ENCODE data around the gene MRRF.

MRRF gene

DNA sequence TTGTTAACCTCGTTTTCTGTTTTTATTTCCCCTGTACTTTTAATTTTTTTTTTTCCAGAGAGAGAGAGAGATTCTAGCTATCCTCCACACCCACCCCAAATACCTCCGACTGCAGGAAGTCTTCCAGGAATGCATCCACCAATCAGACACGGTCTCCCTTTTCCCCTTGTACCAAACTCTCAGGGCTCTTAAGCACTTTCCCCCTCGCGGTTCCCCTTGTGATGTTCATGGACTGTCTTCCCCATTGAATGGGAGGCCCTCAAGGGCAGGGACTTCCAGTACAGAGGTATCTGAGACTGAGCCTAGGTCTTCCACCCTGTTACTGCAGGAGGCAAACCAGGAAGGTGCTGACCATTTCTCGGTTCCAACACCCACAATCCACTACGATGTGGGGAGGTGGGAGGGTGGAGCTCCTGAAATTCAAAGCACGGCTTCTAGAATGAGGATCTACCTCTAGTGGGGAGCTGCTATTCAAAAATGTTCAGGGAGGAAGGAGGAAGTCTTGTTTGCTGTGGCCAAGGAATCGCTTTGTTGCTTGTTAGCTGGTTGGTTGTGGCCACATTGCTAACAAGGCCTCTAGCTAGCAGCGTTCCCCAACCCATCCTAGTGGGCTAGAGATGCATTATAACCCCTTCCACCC lies 68.6 kb downstream of the MRRF start:
- no peak for DNase-seq

DNA sequence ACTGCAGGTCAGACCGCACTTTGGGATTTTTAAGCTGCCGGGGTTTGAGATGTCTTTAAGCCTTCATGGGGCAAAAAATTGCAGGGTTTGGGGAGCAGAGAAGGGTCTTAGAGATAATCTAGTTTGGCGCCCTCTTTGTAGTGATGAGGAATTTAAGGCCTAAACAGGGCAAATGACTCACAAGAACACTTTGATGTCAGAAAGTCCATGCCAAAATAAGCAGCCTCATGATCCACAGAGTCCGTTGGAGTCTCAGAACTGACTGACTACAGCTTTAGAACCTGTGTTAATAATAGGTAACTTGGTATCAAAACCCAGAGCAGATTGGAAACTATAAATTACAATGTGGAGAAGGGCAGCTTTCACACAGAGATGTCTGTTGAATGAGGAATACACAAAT lies 70.2 kb downstream of the MRRF start:
- no peak for DNase-seq

- DNase-seq = no peak
Measured at GRCh38 chr9:122336189-122336588, 71.5 kb downstream of the MRRF start.

- no peak for DNase-seq
Measured at GRCh38 chr9:122336866-122337555, 72.3 kb downstream of the MRRF start.

GRCh38 chr9:122337556-122337929 lies 72.9 kb downstream of the MRRF start:
- no peak for DNase-seq

DNA sequence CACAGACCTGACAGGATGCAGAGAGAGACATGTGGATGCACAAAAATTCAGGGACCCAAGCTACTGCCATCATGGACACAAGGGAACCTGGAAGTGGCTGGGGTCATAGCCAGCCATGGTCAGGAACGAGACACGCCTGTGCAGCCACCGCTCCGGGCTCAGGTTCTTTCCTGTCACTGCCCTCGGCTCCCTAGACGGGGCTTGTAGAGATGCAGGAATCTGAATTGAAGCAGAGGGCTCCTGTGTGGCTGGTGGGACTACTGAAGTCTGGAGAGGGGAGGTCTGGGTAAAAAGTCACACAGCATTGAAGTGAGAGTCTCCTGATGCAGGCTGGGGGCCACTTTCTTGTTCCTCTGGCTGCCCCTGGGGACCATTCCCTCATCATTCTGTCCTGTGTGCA lies 73.9 kb downstream of the MRRF start:
- DNase-seq = no peak

DNA sequence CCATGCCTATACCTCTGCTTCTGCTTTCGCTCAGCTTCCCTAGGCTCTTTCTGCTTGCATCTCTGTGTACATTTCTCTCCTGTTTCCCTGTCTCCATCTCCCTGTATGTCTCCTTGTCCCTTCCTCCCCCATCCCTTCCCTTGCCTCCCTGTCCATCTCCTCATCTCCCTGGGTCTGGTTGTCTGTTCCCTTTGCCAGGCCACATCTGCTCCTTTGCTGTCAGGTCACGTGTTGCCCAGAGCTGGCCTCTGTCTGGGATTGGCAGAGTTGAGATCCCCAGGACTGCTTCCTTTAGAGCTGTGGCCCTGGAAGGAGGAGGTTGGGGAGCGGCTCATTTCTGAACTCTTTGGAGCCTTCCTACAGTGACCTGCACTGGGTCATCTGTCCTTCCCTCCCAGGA lies 74.3 kb downstream of the MRRF start:
- DNase-seq = no peak

- no peak for DNase-seq
Measured at GRCh38 chr9:122339579-122339978, 74.9 kb downstream of the MRRF start.

DNA sequence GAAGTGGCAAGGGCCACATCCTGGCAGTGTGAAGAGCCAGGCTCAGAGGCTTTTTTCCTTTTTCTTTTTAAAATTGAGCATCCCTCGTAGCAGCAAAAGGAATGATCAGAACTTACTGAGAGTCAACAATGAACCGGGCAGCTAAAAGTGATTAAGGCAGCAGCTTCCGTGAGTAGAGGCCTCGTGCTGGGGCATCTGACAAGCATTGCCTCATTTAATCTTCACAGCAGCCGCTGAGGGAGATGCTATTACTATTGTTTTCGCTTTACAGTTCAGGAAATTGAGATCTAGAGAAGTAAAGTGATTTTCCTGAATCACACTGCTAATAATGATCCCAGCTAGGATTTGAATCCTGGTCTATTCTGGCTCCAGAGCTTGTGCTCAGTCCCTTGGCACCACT lies 75.5 kb downstream of the MRRF start:
- no peak for DNase-seq

GRCh38 chr9:122342323-122343050 lies 77.8 kb downstream of the MRRF start:
- no peak for DNase-seq

DNA sequence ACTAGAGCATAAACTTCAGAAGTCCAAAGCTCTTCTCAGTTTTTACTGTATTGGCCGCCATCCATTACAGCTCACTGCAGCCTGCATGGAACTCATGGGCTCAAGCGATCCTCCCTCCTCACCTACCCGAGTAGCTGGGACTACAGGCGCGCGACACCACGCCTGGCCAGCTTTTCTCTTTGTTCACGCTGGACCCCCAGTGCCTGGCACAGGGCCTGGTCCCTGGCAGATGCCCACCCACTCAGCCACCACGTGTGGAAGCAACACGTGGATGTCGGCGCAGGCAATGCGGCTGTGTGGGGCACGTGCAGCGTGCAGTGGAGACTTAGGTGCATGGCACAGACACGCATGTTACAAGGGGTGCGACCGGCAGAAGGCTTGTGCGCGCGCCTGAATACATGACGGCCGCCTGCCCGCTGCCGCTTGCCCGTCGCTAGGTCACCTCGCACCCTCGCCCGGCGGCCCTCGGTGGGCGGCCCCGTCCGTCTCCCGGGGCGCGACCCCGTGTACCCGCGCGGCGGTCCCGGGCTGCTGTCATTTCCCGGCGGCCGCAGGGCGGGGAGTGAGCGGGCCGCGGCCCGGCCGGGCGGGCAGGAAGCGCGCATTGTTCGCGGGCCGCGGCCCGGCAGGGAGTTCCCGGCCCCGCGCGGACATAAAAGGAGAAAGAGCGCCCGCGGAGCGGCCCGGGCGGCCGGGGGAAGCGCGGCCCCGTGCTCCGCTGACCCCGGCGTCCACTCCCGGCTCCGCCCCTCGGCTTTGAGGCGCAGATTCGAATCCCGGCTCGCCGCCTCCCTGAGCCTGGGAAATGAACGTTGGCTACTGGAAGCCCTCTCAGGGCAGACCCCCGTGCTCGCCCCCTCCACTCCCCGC lies 82.0 kb downstream of the MRRF start:
- no peak for DNase-seq

- DNase-seq = no peak
Measured at GRCh38 chr9:122347348-122348287, 82.9 kb downstream of the MRRF start.

- no peak for DNase-seq
Measured at GRCh38 chr9:122348288-122348777, 83.7 kb downstream of the MRRF start.

DNA sequence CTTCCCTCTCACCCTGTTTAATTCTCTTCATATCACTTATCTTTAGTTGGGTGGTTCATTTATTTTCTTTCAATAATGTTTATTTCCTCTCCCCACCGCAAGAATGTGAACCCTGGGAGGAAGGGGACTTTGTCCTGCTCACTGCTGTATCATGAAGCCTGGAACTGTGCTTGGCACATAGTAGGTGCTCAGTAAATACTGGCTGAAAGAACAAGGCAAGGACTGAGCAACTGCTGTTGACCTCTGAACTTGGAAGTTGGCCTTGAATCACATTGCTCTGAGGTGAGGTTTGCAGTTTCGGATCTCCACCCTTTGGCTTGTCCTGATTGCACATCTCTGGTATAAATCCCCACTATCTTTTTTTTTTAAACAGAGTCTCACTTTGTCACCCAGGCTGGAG lies 84.1 kb downstream of the MRRF start:
- no peak for DNase-seq

- no peak for DNase-seq
Measured at GRCh38 chr9:122349201-122349600, 84.5 kb downstream of the MRRF start.

GRCh38 chr9:122350577-122351355 lies 86.1 kb downstream of the MRRF start:
- peak; percentile 61 for DNase-seq

DNA sequence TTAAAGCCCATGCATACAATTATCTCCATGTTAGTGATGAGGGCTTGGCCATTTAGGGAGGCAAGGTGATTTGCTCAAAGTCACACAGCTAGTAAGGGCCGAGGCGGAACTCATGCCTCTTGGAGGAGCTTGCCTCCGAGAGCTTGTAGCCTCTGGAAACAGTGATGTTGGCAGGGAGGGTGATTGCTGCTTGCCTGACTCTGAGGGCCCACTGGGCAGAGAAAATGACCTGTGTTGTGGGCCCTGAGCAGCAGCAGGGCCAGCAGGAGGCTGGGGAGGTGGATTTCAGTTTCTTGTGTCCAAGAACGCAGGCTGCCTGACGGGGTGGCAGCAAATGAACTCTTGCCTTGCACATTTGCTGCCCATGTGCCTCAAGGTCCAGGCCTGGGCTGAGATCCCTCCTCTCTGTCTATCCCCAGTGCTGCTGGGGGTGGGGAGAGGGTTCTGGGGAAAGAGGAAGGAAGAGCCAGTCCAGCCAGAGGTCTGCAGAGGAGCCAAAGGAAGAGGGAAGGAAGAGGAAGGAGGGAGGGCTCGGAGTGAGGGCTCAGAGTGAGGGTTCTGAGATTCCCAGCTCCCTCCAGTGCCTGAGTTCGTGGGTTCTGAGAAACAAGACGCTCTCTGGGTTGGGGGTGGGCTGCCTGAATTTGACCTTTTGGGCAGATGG lies 90.0 kb downstream of the MRRF start:
- DNase-seq = no peak

DNA sequence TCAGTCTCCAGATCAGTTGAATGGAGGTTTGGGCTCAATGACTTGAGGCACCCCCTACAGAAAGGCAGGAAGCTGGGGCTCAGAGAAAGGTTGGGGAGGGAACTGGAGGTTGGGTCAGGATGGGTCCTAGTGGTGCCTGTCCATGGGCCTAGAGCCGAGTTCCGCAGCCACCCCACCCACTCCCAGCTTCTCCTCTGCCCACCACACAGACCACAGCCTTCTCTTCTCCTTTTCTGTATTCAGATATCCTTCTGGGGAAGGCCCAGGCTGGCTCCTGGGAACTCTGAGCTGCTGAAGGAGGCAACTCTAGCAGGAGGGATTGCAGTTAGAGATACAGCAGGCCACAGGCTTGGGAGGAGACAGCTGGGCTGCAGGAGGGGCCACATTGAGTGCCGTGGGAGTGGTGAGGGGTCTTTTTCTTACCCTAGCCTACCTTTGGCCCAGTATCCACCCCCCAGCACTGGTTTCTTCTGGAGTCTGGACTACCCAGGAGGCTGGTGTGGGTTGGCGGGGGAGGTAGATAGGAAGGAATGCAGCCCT lies 90.7 kb downstream of the MRRF start:
- DNase-seq = no peak

DNA sequence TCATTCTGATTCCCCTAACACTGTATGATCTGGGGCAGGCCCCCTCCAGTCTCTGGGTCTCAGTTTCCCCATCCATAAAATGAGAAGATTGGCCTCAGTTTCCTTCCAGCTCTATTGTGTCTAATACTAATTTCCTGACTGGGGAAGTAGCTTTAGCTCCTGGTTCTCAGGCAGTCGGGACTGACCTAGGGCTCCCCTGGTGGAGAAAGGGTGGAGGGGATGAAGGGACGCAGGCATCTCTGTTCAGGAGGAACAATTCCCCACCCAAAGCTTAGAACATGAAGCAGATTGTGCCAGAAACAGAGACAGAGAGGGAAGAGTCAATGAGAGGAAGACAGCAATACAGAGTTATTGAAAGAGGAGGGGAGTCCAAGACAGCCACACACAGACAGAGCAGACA lies 91.9 kb downstream of the MRRF start:
- no peak for DNase-seq

- no peak for DNase-seq
Measured at GRCh38 chr9:122360891-122361290, 96.2 kb downstream of the MRRF start.
